HepG2 (cell line): ENCODE data around the gene FOXE3. TPM values are rescaled to one million over a fixed set of nuclear protein-coding genes. Genes with fewer than 3 reads are reported as not detected.

ENCODE experiments used
- ATAC-seq: fragments of 200-7000 bp; cut with Tn5 transposase; 3 replicates; pipeline ENCODE4 v1.9.1; 2020; ENCODE audit warnings: mild to moderate bottlenecking, moderate library complexity
- BruUV-seq: library from RNA; stranded (reverse); fragments of 400-500 nt; replicated peaks from 2 replicates; lab custom pipeline; 2021; lab: Mats Ljungman, UMichigan
- CTCF ChIA-PET: fragments of 300-600 bp; formaldehyde crosslinking; extraction: SDS; loops from one replicate; lab custom pipeline; 2021; ENCODE audit warnings: low total read pairs, inconsistent platforms, low intra/inter-chr PET ratio; lab: Yijun Ruan, JAX
- POLR2A ChIA-PET: fragments of 350-600 bp; sonication (Branson Sonifier 250); formaldehyde crosslinking; loops from one replicate; lab custom pipeline; 2020; ENCODE audit warnings: antibody characterized with exemption, inconsistent platforms; lab: Yijun Ruan, JAX
- DNase-seq: peaks from one replicate; pipeline ENCODE4 v3.0.0-alpha.2; 2015; ENCODE audit warnings: low spot score
- FAIRE-seq: peaks from 3 replicates; lab custom pipeline; 2011; peaks lifted over from hg19 to GRCh38; lab: Jason Lieb, UNC
- H2AFZ ChIP-seq: one replicate; pipeline ENCODE4 v1.6.1; 2011; ENCODE audit warnings: low read length, inconsistent platforms
- H3K27ac ChIP-seq: fragments of 300-600 bp; 3 replicates; pipeline ENCODE4 v1.8.0; 2011; ENCODE audit warnings: mixed run types, mild to moderate bottlenecking, mixed read lengths, low read length, inconsistent platforms; ENCODE audit not compliant: insufficient read depth; ENCODE audit errors: extremely low read length
- H3K27me3 ChIP-seq, 2 experiments: fragments of 200-600 bp in 1 of 2; 2 replicates in 1 of 2; 3 replicates in 1 of 2; pipeline versions ENCODE4 v1.6.0 to v1.8.0; 2011; ENCODE audit warnings: low read length in 2 of 2, mild to moderate bottlenecking in 2 of 2, moderate library complexity in 2 of 2, inconsistent platforms in 1 of 2; ENCODE audit not compliant: insufficient read depth in 2 of 2, control insufficient read depth in 1 of 2
- H3K36me3 ChIP-seq, 2 experiments: fragments of 200-600 bp in 1 of 2; replicated peaks in 1 of 2; 2 replicates in 1 of 2; 3 replicates in 1 of 2; pipeline versions ENCODE4 v1.5.1 to v1.8.0; 2011; ENCODE audit warnings: low read length in 2 of 2, inconsistent platforms in 1 of 2; ENCODE audit not compliant: insufficient read depth in 2 of 2, control insufficient read depth in 1 of 2
- H3K4me1 ChIP-seq: 2 replicates; pipeline ENCODE4 v1.5.1; 2012; ENCODE audit warnings: low read length, inconsistent platforms; ENCODE audit not compliant: insufficient read depth
- H3K4me2 ChIP-seq: 2 replicates; pipeline ENCODE4 v1.6.0; 2011; ENCODE audit warnings: low read depth, low read length, inconsistent platforms
- H3K4me3 ChIP-seq, 3 experiments: fragments of 200-600 bp in 1 of 3; sonication (generic), shearing (Covaris generic) in 1 of 3; replicated peaks in 1 of 3; 2 replicates each; pipeline ENCODE4 v1.5.1; 2011 to 2016; ENCODE audit warnings: low read length in 3 of 3, inconsistent platforms in 2 of 3, low read depth in 2 of 3, mild to moderate bottlenecking in 2 of 3, control low read depth in 1 of 3, mixed read lengths in 1 of 3; ENCODE audit not compliant: insufficient read depth in 1 of 3
- H3K79me2 ChIP-seq: one replicate; pipeline ENCODE4 v1.6.1; 2011; ENCODE audit warnings: low read length, inconsistent platforms; ENCODE audit not compliant: insufficient read depth
- H3K9ac ChIP-seq: 2 replicates; pipeline ENCODE4 v1.6.0; 2011; ENCODE audit warnings: mild to moderate bottlenecking, low read depth, low read length, inconsistent platforms; ENCODE audit not compliant: insufficient read depth
- H3K9me3 ChIP-seq: 2 replicates; pipeline ENCODE4 v1.5.1; 2012; ENCODE audit warnings: mild to moderate bottlenecking, low read length
- H4K20me1 ChIP-seq: 2 replicates; pipeline ENCODE4 v1.6.0; 2011; ENCODE audit warnings: inconsistent platforms, mild to moderate bottlenecking, low read length, moderate library complexity; ENCODE audit not compliant: insufficient read depth
- ATRX ChIP-seq: sonication (generic); formaldehyde crosslinking; IDR thresholded peaks from 2 replicates; pipeline ENCODE4 v1.4.0; 2020; ENCODE audit warnings: missing genetic modification reagents, borderline replicate concordance
- CCAR2 ChIP-seq: fragments of 200-400 bp; formaldehyde crosslinking; optimal IDR thresholded peaks from 2 replicates; pipeline ENCODE3; 2018; ENCODE audit warnings: low read depth, mild to moderate bottlenecking, low read length, moderate library complexity
- CEBPG ChIP-seq: IDR thresholded peaks from 2 replicates; pipeline ENCODE4 v1.6.1; 2016
- FOXK2 ChIP-seq: fragments of 450-650 bp; IDR thresholded peaks from 2 replicates; pipeline ENCODE4 v1.6.1; 2016
- KDM3A ChIP-seq: IDR thresholded peaks from 2 replicates; pipeline ENCODE4 v1.6.1; 2018; ENCODE audit warnings: low read depth, missing compliant biosample characterization
- SATB2 ChIP-seq: sonication (generic); formaldehyde crosslinking; IDR thresholded peaks from 2 replicates; pipeline ENCODE4 v1.5.0; 2020; ENCODE audit warnings: missing genetic modification reagents
- SRSF4 ChIP-seq: fragments of 200-400 bp; formaldehyde crosslinking; IDR thresholded peaks from one replicate; pipeline ENCODE4 v1.6.1; 2018; ENCODE audit warnings: mild to moderate bottlenecking, low read depth, low read length, moderate library complexity; ENCODE audit not compliant: poor library complexity, severe bottlenecking
- ZNF224 ChIP-seq: sonication (generic); formaldehyde crosslinking; IDR thresholded peaks from 2 replicates; pipeline ENCODE4 v1.5.0; 2020; ENCODE audit warnings: mild to moderate bottlenecking, missing genetic modification reagents
- ZNF772 ChIP-seq: sonication (generic); formaldehyde crosslinking; IDR thresholded peaks from 2 replicates; pipeline ENCODE4 v1.5.0; 2020; ENCODE audit warnings: mild to moderate bottlenecking, missing genetic modification reagents
- WGBS: methylation state at CpG from one replicate; pipeline ENCODE4 v1.1.6; 2017; ENCODE audit warnings: low lambda C conversion rate; 5-methylcytosine and 5-hydroxymethylcytosine counted together
- in situ Hi-C: cut with HindIII; loops from 2 replicates; pipeline ENCODE4 v1.10.0; 2017; ENCODE audit warnings: low pct_unique_long_range_greater_than_20kb; ENCODE audit not compliant: extremely low pct_ligation_motif_present
- intact Hi-C: fragments of 100-400 bp; cut with micrococcal nuclease; formaldehyde crosslinking; loops from one replicate; pipeline ENCODE4 v1.10.0; 2022; ENCODE audit not compliant: unreplicated experiment
- polyA plus RNA-seq, 8 experiments: library from polyadenylated mRNA; depleted of rRNA in 3 of 8; stranded (reverse) in 7 of 8; unstranded in 1 of 8; fragments of >200 nt; fragmentation: Illumina TruSeq in 4 of 8; extraction: Trizol in 4 of 8; gene quantifications; 2 replicates each; pipeline versions ENCODE4 v1.2.1 to v1.2.3, GENCODE V29; 2011 to 2016; ENCODE audit warnings: low read depth in 4 of 8, missing spikeins in 1 of 8, mixed read lengths in 1 of 8; ENCODE audit not compliant: insufficient read depth in 1 of 8
- total RNA-seq, 5 experiments: library from RNA; depleted of rRNA; stranded (reverse); fragments of >200 nt; fragmentation: Illumina TruSeq; extraction: Trizol; gene quantifications; 2 replicates each; pipeline ENCODE4 v1.2.3, GENCODE V29; 2016; ENCODE audit warnings: low read depth in 1 of 5
- TF ChIP-seq, protein P1 (sequence below): sonication (generic); formaldehyde crosslinking; IDR thresholded peaks from 2 replicates; pipeline ENCODE4 v1.5.1; 2020; ENCODE audit warnings: mild to moderate bottlenecking, missing genetic modification reagents, moderate library complexity
- TF ChIP-seq, protein P2 (sequence below): IDR thresholded peaks from 2 replicates; pipeline ENCODE4 v1.6.1; 2016; ENCODE audit warnings: missing genetic modification reagents, missing compliant biosample characterization
- TF ChIP-seq, protein P3 (sequence below): sonication (generic); formaldehyde crosslinking; IDR thresholded peaks from 2 replicates; pipeline ENCODE4 v1.5.1; 2020; ENCODE audit warnings: missing genetic modification reagents, mild to moderate bottlenecking, borderline replicate concordance
- TF ChIP-seq, protein P4 (sequence below): sonication (generic); formaldehyde crosslinking; IDR thresholded peaks from 2 replicates; pipeline ENCODE4 v1.4.0; 2020; ENCODE audit warnings: missing genetic modification reagents, mild to moderate bottlenecking, borderline replicate concordance

Gene FOXE3
- total and polyA plus RNA-seq, 2 of the 13 experiments (the other 11 are each of a cell fraction or from before 2014, with no cell fraction given), result not detected

DNA sequence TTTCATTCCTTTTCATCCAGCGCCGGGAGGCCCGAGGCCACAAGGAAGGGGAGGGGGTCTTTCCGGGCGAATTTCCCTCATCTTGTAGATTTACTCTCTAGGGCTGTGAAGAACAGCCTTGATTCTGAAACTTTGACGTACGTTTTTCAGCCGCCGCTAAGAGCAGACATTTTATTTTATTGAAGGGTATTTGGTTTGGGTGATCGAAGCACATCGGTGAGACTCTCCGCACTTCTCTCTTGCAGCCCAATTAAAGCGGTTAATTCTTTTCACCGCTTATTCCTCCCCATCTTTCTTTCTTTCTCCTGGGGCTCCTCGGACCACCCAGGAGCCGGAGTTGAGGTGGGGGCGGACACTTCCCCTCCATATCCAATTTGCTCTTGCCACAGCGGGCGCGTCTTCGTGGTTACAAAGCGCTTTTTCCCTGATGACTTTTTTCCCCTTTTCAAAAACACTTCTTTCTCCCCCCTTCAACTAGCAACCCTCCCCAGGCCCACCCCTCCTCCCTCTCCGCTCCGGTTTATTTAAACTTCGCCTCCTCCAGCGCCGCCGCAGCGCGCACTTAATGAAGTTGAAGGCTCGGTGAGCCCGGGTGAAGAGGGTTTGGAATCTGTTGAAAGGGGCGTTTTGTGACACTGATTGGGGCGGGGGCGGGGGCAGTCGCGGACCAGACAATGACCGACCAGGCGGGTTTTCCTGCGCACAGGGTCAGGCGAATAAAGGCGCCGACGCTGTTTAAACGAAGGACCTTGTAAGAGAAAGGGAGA is 27.6 kb downstream of the FOXE3 start:
- CTCF ChIA-PET, result no interaction called here
- POLR2A ChIA-PET, result no interaction called here
- Histone ChIP-seq H3K36me3 (no peaks in the 10 kb centered on the region), H2AFZ (no peak overlapping the region), H3K9ac (no peak overlapping the region), H3K27ac (no peak overlapping the region), H3K9me3 (no peaks in the 10 kb centered on the region), H3K4me3 (no peak overlapping the region), H3K79me2 (no peaks in the 10 kb centered on the region), H3K4me2 (no peak overlapping the region), H3K27me3 (peaks cover 13 to 87% of the 10 kb centered on the region in 2 experiments; a peak in 4 of 5 replicates), H4K20me1 (peaks cover 2% of the 10 kb centered on the region; the same call in 1 of the 2 replicates), H3K4me1 (no peaks in the 10 kb centered on the region)
- in situ Hi-C loops (no loop called here), intact Hi-C loops (no loop called here)
- no peak for FAIRE-seq
- no peak for DNase-seq
- 76% methylated on average over 45 of the region's 45 CpGs for WGBS
- no TSS peak for BruUV-seq
- ATAC-seq, result no peak
- TF ChIP-seq, protein P1, sequence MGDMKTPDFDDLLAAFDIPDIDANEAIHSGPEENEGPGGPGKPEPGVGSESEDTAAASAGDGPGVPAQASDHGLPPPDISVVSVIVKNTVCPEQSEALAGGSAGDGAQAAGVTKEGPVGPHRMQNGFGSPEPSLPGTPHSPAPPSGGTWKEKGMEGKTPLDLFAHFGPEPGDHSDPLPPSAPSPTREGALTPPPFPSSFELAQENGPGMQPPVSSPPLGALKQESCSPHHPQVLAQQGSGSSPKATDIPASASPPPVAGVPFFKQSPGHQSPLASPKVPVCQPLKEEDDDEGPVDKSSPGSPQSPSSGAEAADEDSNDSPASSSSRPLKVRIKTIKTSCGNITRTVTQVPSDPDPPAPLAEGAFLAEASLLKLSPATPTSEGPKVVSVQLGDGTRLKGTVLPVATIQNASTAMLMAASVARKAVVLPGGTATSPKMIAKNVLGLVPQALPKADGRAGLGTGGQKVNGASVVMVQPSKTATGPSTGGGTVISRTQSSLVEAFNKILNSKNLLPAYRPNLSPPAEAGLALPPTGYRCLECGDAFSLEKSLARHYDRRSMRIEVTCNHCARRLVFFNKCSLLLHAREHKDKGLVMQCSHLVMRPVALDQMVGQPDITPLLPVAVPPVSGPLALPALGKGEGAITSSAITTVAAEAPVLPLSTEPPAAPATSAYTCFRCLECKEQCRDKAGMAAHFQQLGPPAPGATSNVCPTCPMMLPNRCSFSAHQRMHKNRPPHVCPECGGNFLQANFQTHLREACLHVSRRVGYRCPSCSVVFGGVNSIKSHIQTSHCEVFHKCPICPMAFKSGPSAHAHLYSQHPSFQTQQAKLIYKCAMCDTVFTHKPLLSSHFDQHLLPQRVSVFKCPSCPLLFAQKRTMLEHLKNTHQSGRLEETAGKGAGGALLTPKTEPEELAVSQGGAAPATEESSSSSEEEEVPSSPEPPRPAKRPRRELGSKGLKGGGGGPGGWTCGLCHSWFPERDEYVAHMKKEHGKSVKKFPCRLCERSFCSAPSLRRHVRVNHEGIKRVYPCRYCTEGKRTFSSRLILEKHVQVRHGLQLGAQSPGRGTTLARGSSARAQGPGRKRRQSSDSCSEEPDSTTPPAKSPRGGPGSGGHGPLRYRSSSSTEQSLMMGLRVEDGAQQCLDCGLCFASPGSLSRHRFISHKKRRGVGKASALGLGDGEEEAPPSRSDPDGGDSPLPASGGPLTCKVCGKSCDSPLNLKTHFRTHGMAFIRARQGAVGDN, result no peak
- no peak for TF ChIP-seq FOXK2
- TF ChIP-seq CEBPG (CRISPR knock-in tag), result no peak
- TF ChIP-seq KDM3A (CRISPR knock-in tag), result no peak
- no peak for TF ChIP-seq ATRX (CRISPR knock-in tag)
- no peak for TF ChIP-seq SRSF4
- no peak for TF ChIP-seq CCAR2
- TF ChIP-seq, protein P2, sequence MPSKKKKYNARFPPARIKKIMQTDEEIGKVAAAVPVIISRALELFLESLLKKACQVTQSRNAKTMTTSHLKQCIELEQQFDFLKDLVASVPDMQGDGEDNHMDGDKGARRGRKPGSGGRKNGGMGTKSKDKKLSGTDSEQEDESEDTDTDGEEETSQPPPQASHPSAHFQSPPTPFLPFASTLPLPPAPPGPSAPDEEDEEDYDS (CRISPR knock-in tag), result no peak
- TF ChIP-seq, protein P3, sequence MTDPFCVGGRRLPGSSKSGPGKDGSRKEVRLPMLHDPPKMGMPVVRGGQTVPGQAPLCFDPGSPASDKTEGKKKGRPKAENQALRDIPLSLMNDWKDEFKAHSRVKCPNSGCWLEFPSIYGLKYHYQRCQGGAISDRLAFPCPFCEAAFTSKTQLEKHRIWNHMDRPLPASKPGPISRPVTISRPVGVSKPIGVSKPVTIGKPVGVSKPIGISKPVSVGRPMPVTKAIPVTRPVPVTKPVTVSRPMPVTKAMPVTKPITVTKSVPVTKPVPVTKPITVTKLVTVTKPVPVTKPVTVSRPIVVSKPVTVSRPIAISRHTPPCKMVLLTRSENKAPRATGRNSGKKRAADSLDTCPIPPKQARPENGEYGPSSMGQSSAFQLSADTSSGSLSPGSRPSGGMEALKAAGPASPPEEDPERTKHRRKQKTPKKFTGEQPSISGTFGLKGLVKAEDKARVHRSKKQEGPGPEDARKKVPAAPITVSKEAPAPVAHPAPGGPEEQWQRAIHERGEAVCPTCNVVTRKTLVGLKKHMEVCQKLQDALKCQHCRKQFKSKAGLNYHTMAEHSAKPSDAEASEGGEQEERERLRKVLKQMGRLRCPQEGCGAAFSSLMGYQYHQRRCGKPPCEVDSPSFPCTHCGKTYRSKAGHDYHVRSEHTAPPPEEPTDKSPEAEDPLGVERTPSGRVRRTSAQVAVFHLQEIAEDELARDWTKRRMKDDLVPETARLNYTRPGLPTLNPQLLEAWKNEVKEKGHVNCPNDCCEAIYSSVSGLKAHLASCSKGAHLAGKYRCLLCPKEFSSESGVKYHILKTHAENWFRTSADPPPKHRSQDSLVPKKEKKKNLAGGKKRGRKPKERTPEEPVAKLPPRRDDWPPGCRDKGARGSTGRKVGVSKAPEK (CRISPR knock-in tag), result no peak
- TF ChIP-seq SATB2, result no peak
- TF ChIP-seq, protein P4, sequence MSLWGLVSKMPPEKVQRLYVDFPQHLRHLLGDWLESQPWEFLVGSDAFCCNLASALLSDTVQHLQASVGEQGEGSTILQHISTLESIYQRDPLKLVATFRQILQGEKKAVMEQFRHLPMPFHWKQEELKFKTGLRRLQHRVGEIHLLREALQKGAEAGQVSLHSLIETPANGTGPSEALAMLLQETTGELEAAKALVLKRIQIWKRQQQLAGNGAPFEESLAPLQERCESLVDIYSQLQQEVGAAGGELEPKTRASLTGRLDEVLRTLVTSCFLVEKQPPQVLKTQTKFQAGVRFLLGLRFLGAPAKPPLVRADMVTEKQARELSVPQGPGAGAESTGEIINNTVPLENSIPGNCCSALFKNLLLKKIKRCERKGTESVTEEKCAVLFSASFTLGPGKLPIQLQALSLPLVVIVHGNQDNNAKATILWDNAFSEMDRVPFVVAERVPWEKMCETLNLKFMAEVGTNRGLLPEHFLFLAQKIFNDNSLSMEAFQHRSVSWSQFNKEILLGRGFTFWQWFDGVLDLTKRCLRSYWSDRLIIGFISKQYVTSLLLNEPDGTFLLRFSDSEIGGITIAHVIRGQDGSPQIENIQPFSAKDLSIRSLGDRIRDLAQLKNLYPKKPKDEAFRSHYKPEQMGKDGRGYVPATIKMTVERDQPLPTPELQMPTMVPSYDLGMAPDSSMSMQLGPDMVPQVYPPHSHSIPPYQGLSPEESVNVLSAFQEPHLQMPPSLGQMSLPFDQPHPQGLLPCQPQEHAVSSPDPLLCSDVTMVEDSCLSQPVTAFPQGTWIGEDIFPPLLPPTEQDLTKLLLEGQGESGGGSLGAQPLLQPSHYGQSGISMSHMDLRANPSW (CRISPR knock-in tag), result no peak
- TF ChIP-seq ZNF224, result no peak
- no peak for TF ChIP-seq ZNF772 (CRISPR knock-in tag)
